HS-27A (cell line): ENCODE data around the gene SULT2B1.
"Not testable (repeated sequence)": the region's sequence is repeated elsewhere in the genome, so short reads cannot be mapped to it uniquely, and the experiment has no call there.

Experiments used
- DNase-seq: peaks from one replicate; pipeline ENCODE4 v3.0.0-alpha.2; 2012; ENCODE audit warnings: low read depth, missing footprints

SULT2B1 gene

GRCh38 chr19:48551437-48552302 lies at the start of gene SULT2B1:
TSS of gene SULT2B1 (plus strand) at chr19:48552172. CDS start at chr19:48552253, 81 bp downstream.
- DNase-seq, result no peak

- no peak for DNase-seq
These were observed 49.5 kb upstream of the SULT2B1 start for GRCh38 chr19:48502350-48503018.

- DNase-seq, result no peak
These were observed 45.7 kb upstream of the SULT2B1 start for GRCh38 chr19:48506138-48506733.

- no peak for DNase-seq
These were observed 44.0 kb upstream of the SULT2B1 start for GRCh38 chr19:48507911-48508439.

- no peak for DNase-seq
These were observed 43.1 kb upstream of the SULT2B1 start for GRCh38 chr19:48508729-48509411.

- DNase-seq, result no peak
These were observed 42.3 kb upstream of the SULT2B1 start for GRCh38 chr19:48509467-48510194.

- DNase-seq, result no peak
These were observed 41.3 kb upstream of the SULT2B1 start for GRCh38 chr19:48510421-48511268.

- no peak for DNase-seq
These were observed 40.6 kb upstream of the SULT2B1 start for GRCh38 chr19:48511321-48511731.

GRCh38 chr19:48511800-48512503 lies 40.0 kb upstream of the SULT2B1 start, which contains the start of gene LMTK3:
TSS of gene LMTK3 (minus strand) at chr19:48511835. CDS start at chr19:48511576, 259 bp downstream.
- DNase-seq, result no peak

- no peak for DNase-seq
These were observed 39.3 kb upstream of the SULT2B1 start for GRCh38 chr19:48512504-48513288.

- no peak for DNase-seq
These were observed 38.5 kb upstream of the SULT2B1 start for GRCh38 chr19:48513289-48514122.

GRCh38 chr19:48514123-48514458 lies 37.9 kb upstream of the SULT2B1 start:
- no peak for DNase-seq

GRCh38 chr19:48516536-48516935 lies 35.4 kb upstream of the SULT2B1 start:
- no peak for DNase-seq

- no peak for DNase-seq
These were observed 33.8 kb upstream of the SULT2B1 start for GRCh38 chr19:48518207-48518606.

- DNase-seq, result not testable (repeated sequence)
These were observed 32.5 kb upstream of the SULT2B1 start for GRCh38 chr19:48519426-48519825.

- DNase-seq, result no peak
These were observed 31.8 kb upstream of the SULT2B1 start for GRCh38 chr19:48520134-48520533.

GRCh38 chr19:48524221-48524620 lies 27.8 kb upstream of the SULT2B1 start:
- no peak for DNase-seq

GRCh38 chr19:48524732-48525131 lies 27.2 kb upstream of the SULT2B1 start:
- no peak for DNase-seq
